NCI-H1930 (cell line): ENCODE data around the gene DAZAP1.

Experiments used
- DNase-seq, 2 experiments: peaks; one replicate each; lab custom pipeline; 2025; lab: John Stamatoyannopoulos, UW

The DAZAP1 gene

GRCh38 chr19:1441677-1442438 is 34.5 kb downstream of the DAZAP1 start:
- DNase-seq, result no peak

- DNase-seq, result peak in 1 of 2 experiments; percentile 61
These were observed 38.0 kb downstream of the DAZAP1 start for GRCh38 chr19:1445185-1445931.

DNA sequence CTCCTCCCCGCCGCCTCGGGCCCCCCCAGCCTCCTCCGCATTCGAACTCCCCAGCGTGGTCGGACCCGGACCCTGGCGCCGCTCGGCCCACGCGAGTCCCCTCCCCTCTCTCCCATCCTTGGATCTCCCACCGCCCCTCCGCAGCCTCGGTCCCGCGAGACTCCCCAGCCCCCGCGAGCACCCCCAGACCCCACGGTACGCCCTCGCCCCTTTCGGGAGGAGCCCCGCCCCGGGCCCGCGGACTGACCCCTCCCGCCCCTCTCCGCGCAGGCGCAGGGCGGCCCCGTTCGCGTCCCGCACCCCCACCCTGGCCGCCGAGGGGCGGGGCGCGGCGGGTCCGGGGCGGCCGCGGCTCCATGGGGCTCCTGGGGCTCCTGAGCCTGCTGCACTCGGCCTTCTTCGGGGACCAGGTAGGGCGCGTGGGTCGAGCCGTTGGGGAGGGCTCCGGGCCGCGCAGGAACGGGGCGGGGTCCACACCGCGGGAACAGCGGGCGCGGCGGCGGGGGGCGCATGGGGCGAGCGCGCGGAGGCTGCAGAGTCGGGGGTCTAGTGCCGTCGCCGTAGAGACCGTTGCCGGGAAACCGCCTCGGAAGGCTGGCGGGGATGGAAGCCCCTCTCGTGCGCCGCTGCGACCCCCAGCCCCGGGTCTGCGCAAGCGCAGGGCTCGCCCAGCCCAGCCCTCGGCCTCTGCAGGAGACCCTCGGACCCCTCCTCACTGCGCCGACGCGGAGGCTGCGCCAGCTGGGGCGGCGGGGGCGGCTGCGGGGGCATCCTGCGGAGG is 38.7 kb downstream of the DAZAP1 start:
- DNase-seq, result peak in 1 of 2 experiments; percentile 73

GRCh38 chr19:1446713-1447481 is 39.5 kb downstream of the DAZAP1 start:
- peak; percentile 23 to 44 for DNase-seq

- DNase-seq, result no peak
These were observed 40.1 kb downstream of the DAZAP1 start for GRCh38 chr19:1447504-1447903.

- DNase-seq, result no peak
These were observed 40.6 kb downstream of the DAZAP1 start for GRCh38 chr19:1447944-1448343.

DNA sequence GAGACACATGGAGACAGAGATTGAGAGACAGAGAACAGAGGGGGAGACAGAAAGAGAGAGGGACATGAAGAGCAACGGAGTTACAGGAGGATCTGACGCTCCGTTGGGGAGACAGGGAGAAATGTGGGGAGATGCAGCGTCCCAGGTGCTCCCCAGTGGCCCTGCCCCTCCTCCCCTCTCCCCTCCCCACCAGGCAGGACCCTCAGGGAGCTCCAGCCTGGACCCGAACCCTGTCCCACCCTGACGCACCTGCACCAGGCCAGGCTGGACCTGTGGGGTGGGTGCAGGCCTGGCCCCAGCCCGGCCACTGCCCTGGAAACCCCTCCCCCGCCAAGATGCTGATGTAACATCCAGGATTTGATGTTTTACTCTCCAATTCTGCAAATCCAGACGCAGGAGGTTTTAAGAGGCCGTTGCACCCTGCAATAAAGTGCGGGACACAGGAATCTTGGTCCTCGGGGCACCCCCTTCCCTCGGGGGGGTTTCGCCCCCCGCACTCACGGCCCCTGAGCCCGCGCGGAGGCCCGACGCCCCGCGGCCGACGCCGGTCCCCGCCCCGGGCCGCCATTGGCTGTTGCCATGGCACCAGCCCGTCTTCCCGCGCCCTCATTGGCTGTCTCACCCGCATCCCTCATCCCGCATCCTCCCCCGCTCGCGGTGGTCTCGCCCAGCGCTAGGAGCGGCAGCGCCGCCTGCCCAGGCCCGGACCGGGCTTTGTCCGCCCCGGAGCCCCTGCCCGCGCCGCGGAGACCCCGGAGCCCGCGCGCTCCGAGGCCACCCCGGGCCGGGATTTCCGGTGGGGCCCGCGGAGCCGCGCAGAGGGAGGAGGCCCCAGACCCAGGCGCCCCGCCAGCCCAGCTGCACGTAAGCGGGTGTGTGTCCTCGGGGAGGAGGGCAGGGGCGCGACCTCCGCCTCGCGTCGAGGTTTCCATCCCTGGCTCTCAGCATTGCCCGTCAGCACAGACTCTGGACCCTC is 42.4 kb downstream of the DAZAP1 start, which contains the start of gene APC2:
TSS of gene APC2 (plus strand) at position 655 of the 976 bp plus-strand sequence. CDS start 2,881 bp downstream, outside the sequence.
- peak; percentile 81 to 89 for DNase-seq

DNA sequence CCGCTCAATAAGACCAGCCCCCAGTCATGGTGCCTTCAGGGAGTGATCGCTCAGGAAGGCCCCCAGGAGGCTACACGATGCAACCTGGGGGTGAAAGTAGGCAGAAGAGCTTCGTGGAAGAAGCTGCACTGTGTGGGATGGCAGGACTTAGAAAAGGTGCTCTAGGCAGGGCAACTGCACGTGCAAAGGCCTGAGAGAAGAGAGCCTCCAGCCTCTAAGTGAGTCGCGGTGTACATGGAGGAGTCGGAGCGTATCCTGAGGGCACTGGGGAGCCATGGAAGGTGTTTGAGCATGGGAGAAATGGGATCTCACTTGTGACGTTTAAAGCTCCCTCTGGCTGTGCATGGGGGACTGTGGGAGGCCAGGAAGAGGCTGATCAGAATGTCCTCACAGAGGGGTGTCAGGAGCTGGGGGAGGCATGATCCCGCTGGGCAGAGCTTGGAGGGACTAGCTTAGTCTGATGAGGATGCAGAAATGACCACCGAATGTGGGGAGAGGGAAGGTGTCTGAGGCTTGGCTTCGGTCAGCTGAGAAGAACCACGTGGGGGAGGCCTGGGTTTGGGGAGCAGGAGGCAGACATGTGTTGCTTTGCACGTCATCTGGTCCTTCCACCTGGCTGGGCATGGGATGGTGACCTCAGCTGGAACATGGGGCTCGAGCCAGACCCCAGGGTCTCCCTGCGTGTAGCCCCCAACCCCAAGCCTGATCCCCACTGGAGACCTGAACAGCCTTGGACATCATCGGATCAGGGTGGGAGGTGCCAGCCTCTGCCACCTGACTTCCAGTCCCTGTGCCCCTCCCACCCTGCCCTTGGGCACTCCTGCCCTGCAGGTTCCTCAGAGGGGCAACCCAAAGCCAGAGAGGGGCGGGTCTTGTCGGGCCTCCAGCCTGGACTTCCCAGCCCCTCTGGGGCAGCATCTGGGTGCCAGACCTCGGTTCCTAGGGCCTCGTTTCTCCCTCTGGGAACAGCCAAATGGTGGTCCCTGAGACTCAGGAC is 43.6 kb downstream of the DAZAP1 start:
- DNase-seq, result no peak

DNA sequence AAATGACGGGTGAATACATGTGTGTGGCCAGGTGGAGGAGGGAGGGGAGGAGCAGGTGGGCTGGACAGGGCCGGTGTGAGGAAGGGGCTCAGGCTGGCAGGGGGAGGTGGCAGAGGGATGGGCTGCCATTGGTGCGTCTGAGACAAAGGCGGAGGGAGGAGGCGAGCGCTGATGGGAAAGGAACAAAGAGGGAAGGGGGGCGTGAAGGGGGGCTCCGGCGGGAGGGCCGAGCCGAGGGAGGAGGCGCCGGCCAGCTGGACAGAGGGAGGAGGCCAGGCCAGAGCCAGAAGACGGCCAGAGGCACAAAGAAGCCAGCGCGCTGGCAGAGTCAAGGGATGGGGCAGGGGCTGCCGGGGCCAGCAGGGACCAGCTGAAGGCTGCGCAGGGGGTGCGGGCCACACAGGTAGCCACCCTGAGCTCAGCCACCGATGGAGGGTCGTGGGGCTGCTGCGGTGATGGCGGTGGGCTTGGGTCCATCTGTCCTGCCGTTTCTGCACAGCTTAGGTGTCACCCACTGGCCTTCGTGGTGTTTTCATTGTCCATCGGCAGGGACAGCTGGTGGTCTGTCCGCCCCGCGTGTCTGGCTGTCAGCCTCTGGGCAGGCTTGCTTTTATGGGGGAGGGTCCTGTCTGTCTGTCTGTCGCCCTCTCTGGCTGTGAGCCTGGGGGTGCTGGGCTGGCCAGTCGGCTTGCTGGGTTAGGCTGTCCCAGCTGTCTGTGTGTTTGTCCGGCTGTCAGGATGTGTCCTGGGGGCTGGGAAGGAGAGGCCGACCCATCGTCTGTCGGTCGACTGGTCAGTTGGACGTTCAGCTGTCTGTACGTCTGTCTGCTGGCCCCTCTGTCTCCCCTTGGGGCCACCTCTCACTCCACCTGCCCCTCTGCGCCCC is 44.8 kb downstream of the DAZAP1 start:
- no peak for DNase-seq

- DNase-seq, result no peak
These were observed 45.6 kb downstream of the DAZAP1 start for GRCh38 chr19:1452802-1453524.

DNA sequence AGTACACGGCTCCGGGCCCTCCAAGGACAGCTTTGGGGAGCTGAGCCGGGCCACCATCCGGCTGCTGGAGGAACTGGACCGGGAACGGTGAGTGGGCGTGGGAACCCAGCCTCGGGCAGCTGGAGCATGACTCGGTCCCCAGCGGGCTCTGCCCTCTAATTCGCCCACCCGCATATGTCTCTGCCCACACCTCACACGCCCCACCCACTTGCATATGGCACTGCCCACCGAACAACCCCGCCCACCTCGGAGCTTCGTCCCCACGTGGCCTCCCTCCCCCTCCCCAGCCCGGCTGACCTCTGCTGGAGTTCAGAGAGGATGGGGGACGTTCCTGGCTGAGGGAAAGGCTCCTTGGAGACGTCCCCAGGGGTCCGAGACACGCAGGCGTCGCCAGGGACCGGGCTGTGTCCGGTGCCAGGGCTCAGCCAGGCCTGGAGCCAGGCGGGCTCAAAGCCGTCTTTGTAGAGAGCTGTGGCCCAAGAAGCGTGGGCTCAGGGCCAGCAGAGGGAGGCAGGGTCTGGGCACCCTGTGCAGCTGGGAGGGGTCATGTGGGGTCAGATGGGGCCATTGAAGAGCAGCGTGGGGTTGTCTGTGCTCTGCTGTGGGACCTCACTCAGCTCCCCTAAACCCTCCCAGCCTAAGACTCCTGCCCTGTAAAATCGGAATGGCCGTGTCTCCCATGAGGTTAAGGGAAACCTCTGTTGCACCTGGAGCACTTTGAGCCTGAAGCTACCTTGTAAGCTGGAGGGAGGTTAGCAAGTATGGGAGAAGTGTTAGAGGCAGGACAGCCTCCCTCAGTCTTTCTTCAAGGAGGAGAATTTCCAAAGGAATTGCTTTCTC is 46.4 kb downstream of the DAZAP1 start:
- no peak for DNase-seq

GRCh38 chr19:1455002-1455335 is 47.6 kb downstream of the DAZAP1 start:
- DNase-seq, result no peak

DNA sequence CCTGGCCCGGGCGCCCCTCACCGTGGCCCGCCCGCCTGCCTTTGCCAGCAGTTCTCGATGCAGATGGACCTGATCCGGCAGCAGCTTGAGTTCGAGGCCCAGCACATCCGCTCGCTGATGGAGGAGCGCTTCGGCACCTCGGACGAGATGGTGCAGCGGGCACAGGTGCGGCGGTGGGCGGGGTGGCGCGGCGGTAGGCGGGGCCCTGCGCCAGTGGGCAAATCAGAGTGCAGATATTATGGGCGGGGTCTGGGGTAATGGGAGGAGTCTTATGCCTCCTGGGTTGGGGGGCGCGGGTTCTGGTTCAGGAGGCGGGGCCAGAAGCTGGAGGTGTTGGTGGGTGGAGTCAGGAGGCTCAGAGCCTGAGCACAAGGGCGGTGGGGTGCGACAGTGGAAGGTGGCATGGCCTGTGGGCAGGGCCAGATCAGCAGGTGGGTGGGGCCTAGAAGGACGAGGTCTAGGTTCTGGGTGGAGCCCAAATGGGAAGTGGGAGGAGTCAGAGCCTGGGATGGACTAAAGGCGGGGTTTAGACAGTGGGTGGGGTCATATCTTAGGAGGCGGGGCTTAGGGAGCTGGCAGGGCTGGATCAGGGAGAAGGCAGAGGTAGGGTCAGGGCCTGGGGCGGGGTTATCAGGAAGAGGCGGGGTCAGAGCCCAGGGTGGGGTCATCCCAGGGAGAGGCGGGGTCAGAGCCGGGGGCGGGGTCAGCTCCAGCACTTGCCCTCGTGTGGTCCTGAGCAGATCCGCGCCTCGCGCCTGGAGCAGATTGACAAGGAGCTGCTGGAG is 48.1 kb downstream of the DAZAP1 start:
- peak in 1 of 2 experiments; percentile 20 for DNase-seq

- no peak for DNase-seq
These were observed 48.9 kb downstream of the DAZAP1 start for GRCh38 chr19:1456121-1456900.
